Amygdala (tissue), 56 donors: ENCODE results near the gene GRK5.

Experiments used
- DNase-seq, 56 donors: peaks; one replicate each; lab custom pipeline; 2025; lab: John Stamatoyannopoulos, UW

GRK5 gene

DNA sequence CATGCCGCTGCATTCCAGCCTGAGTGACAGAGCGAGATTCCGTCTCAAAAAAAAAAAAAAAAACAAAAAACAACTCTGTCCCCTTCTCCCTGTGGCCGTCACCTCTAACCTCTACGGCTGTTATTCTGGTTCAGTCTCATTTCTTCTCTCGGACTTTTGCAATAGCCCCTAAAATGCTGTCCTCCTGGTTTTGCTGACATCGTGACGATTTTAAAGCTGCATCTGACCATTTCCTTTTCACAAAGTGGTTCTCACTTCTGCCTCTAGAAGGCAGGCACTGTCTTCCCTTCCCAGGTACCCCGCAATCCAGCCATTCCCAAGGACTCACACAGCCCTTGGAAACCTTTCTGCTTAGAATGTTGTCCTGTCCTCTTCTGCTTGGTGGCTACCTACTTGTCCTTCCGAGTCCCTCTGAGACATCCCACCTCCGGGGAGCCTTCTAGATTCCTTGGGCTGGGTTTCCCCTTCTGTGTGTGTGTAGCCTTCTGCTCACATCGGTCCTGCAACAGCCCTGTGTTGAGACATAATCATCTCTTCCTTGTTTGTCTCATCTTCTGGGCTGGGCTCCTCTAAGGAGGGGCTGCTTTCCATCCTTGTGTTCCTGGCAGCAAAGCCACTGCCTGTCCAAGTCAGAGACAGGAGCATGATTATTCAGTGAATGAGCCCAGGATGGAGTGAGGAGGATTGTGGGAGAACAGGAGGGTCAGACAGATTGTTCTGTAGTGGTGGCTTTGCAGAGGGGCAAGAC, 83.1 kb downstream of the GRK5 start:
- no peak for DNase-seq

GRCh38 chr10:119291223-119291900, 84.0 kb downstream of the GRK5 start:
- no peak for DNase-seq

- no peak for DNase-seq
These were observed 85.8 kb downstream of the GRK5 start for GRCh38 chr10:119292968-119293760.

GRCh38 chr10:119296703-119297102, 89.3 kb downstream of the GRK5 start:
- no peak for DNase-seq

DNA sequence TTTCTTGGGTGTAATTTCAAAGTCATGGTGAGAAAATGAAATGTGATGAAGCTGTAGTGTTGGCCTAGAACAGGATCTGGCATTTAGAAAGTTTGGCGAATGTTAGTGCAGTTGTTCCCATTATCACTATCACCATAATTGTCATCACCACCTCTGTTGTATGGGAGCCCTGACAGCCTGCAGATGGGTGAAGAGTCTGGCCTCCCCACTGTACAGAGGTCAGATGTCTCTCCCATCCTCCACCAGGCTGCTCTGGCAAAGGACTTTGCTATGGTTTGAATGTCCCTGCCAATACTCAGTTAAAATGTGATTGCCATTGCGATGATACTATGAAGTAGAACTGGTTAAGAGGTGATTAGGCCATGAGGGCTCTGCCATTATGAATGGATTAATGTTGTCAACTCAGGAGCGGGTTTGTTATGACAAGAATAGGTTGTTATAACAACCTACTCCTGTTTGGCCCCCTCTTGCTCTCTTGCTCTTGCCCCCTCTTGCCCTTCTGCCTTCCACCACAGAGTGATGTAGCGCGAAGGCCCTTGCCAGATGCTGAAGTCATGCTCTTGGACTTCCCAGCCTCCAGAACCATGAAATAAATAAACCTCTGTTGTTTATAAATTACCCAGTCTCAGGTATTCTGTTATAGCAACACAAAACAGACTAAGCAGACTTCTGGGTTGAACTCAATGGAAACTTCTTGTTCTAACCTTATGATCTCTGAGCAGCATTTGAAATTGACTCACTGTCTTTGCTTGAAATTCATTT, 90.0 kb downstream of the GRK5 start:
- DNase-seq, result no peak

DNA sequence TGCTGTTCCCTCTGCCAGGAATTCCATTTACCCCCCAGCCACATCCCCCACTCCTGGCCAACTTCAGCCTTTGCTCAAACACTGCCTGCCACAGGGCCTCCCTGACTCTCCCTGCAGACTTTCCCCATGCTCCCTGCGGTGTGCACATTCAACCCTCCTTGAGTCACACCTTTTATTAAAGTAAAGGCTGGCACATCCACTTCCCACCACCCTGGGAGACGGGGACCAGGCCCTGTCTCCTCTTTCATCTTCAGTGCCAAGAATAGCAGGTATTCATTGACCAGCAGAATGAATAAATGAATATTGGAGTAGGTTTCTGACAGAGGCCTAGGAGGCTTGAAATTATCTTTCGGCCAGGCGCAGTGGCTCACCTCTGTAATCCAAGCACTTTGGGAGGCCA, 91.4 kb downstream of the GRK5 start:
- DNase-seq, result no peak

GRCh38 chr10:119299531-119299930, 92.2 kb downstream of the GRK5 start:
- no peak for DNase-seq

GRCh38 chr10:119301397-119301796, 94.0 kb downstream of the GRK5 start:
- DNase-seq, result no peak

- DNase-seq, result no peak
These were observed 94.8 kb downstream of the GRK5 start for GRCh38 chr10:119302172-119302571.

DNA sequence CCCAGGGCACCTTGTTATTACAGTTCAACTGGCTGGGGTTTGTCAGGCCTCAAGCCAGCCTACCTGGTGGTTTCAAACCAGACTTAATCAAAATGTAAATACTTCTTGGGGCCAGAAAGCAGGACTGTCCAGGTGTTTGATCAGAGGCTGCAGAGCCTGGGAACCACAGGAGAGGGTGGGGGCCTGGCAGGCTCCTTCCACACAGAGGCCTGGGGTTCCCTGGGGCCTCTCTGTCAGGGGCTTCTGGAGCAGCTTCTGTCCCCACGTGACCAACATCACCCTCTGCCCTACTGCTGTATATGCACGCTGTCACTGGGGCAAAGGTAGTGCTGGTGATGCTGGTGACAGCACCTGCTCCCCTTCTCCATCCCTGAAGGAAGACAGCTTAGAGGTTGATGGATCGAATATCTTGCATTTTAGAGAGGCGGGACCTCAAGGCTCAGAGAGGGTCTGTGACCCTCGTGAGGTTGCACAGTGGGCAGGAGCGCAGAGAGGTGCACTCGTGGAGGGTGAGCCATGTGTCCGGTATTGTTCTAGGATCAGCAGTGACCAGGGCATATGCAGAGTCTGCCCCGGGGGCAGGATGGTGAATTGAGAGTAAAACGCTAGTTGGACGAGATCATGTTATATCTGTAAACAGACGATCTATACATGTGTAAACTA, 95.4 kb downstream of the GRK5 start:
- no peak for DNase-seq

DNA sequence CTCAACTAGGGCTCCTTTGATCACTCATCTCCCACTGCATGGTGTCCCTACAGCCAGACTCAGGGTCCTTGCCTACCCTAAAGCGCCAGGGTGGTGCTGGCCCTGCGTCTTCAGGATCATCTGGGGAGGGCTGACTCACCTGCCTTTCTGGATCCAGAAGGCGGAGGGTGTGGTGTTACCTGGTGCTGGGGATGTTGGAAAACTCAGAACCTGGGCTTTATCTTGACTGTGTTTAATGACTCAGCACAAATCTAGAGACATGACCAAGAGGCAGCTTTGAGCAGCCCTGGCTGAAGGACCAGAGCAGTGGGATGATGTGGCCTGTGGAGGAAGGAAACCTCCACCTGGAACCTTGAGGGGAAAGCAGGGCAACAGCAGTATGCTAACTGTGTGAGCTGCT, 96.5 kb downstream of the GRK5 start:
- no peak for DNase-seq

- no peak for DNase-seq
These were observed 97.2 kb downstream of the GRK5 start for GRCh38 chr10:119304541-119304940.

- DNase-seq, result peak in 8 of 56 donors; percentile 7 to 35 (median 14)
These were observed 98.6 kb downstream of the GRK5 start for GRCh38 chr10:119305860-119306513.

DNA sequence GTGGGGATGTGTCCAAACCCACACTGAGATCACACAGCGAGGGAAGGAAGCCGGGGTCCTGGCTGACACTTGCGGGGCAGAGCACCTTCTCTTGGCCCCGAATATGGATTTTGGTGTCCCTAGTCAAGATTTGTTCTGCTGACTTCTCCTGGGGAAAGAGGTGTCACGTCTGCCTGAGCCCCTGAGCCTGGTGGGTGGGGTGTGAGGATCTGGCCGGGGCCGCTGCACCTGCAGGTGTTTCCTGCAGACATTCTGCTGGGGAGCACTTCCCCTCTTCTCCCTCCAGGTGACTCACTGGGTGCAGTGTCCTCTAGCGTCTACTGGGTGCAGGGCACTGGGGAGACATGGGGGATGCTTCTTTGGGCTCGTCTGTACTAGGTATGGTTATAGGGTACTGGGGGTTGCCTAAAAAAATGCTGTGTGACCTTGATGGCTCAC, 99.2 kb downstream of the GRK5 start:
- DNase-seq, result no peak

- no peak for DNase-seq
These were observed 99.6 kb downstream of the GRK5 start for GRCh38 chr10:119306986-119307392.

- DNase-seq, result no peak
These were observed 100.7 kb downstream of the GRK5 start for GRCh38 chr10:119308089-119308488.

GRCh38 chr10:119308551-119309422, 101.4 kb downstream of the GRK5 start:
- no peak for DNase-seq

- no peak for DNase-seq
These were observed 102.0 kb downstream of the GRK5 start for GRCh38 chr10:119309423-119309770.

DNA sequence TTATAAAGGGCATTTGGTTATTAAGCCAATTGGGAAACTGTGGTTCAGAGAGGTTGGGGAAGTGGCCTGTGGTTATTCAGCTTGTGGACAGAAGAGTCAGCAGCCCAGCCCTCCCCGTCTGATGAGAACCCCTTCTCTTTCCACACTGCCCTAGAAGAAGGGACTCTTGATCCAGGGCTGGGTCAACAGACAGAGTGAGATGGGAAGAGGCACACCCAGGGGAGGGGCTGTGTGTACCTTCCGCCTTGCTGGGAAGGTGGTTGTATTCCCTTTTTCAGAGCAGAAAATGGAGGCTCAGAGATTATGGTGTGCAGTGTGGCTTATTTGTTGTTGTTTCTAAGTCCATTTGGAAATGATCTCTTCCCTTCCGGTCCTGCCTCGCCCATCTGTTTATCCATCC, 103.4 kb downstream of the GRK5 start:
- DNase-seq, result no peak
